ENCODE results near the gene CNDP1.

GRCh38 chr18:74505776-74506175, 28.5 kb upstream of the CNDP1 start:
- TF ChIP-seq MAX (IDR thresholded peaks at IDR 0.05) (no peak), TAF1 (IDR thresholded peaks at IDR 0.05; ENCODE audit: low read depth) (no peak), RAD21 (IDR thresholded peaks at IDR 0.05; ENCODE audit: low read depth) (no peak), YY1 (IDR thresholded peaks at IDR 0.05; ENCODE audit: low read depth) (no peak), REST (IDR thresholded peaks at IDR 0.05; ENCODE audit: low read depth) (no peak), CREB1 (IDR thresholded peaks at IDR 0.05; ENCODE audit: low read depth) (no peak), TEAD4 (IDR thresholded peaks at IDR 0.05) (no peak)

All from Ishikawa (cell line).